RKO (cell line): Measurements from ENCODE around the gene ERFE.

Experiments
- DNase-seq: peaks from one replicate; pipeline ENCODE4 v3.0.0-alpha.2; 2016; ENCODE audit warnings: low spot score

The ERFE gene

DNA sequence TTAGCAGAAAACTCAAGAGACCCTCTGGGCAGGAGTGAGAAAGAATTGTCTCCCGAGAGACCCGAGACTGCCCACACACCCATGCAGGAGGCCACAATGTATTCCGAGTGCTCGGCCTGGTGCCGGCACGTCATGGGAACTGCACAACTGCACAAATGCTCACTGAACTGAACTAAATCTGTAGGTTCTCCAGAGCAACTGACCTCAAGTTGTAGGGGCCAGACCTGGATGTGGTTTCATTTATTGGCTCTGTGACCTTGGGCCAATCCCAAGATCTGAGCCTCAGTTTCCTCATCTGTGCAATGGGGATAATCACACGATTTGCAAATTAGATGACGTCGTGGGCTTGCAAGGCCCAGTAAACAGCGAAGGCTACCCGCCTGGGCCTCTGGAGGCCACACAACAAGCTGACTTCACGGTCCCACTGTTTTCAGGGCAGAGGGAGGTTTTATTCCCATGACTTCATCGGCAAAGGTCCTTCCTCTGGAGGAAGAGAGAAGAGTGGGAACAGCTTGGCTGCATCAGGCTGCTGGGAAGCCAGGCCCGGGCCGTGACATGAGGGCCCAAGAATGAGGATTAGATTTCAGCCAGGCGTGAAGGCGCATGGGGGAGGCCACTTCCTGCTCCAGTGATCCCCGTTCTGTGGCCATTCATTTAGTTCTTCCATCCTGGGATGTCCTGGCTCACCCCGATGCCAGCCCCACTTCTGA is 3.6 kb upstream of the ERFE start:
- no peak for DNase-seq

DNA sequence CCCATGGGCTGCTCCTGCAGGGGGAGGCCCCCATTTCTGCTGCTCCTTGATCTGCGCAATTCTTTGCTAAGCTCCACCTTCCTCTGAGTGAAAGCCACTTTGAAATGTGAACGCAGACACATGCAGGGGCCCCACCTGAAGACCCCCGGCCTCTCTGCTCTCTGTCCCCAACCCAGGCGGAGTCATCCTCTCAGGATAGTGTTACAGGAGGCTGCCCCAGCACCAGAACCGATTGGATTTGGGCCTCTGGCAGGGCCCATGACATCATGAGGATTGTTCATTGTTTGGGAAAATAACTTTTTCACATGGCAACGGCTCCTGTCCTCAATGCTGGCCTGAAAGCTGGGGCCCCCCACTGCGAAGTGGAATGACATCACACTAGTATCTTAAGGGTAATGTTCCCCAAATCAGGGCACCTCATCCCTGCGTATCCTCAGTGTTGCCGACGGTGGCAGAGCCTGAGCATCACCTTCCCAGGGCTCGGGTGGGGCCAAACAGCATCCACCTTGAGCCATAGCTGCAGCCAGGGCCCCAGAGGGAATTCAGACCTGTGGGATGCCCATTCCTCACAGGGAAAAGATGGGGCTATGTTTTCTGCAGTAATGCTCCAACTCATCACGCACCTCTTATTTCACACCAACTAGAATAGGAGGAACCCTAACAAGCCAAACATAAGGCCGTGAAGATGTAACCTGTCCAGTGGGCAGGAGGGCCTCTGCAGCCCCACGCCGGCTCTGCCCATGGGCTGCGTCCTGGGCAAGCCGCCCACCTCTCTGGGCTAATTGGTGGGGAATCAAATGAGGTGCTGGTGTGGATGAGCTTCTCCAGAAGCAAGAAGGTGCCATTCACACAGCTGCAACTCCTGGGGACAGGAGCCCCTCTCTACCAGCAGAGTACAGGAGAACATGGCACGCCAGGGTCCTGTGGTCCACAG is 2.7 kb upstream of the ERFE start:
- no peak for DNase-seq

DNA sequence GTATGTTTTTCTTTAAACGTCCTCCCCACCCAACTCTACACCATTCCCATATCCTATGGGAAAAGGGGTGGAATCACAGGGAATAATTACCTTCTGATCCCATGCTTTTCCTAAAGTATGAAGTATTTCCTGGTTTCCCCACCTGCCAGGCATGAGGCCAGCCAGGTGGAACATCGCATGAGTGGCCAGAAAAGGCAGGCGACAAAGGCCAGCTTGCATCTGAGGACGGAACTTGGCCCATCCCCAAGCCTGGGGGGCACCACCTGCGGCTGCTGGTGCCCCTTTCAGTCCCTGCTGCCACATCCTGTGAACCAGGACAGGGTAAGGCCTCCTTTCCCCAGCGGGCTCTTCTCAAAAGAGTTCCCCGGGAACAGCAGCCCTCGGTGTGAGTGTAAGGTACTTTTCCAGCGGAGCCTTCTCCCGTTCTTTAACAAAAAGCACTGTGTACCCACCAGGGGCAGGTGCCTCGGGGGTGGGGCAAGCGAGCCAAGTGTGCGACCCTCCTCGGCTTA is 1.2 kb upstream of the ERFE start:
- no peak for DNase-seq

DNA sequence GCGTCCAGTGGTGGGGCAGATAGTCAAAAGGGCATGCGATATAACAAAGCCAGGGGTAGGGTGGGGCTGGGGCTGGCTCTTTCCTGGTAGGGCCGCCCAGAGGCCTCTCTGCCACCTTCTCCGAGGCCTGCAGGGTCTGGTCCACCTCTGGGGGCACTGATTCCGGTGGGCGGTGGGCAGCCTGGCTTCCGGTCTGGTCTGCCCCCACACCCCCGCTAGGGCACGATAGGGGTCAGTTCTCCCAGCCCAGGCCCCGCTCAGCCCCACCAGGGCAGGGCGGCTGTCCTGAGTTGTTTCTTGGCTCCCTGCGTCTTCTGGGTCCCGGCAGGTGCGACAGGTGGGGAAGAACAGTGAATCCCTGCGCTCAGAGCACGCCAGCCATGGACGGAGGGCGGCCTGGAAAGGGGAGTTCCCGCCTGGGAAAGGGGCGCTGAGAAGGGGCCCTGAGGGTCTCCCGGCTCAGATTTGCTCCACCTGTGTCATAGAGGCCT is 707 bp upstream of the ERFE start:
- DNase-seq: no peak

DNA sequence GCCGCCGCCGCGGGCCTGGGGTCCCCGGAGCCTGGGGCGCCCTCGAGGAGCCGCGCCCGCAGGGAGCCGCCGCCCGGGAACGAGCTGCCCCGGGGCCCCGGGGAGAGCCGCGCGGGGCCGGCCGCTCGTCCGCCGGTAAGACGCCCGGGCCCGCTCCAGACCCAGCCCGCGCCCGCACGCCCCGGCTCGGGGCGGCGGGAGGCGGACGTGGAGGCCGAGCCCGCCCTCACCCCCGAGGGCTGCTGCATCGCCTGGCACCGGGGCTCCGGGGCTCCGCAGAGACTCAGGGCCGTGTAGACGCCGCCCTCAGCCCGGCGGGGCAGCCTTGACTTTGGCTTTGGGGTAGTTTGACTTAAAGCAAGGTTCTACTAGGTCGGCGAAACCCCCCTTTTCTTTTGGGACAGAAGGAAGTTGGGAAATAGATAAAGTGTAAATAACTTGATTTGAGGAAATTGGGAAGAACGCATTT is 335 bp downstream of the ERFE start:
- no peak for DNase-seq

- DNase-seq: no peak
Observed at GRCh38 chr2:238159661-238160205, 963 bp downstream of the ERFE start.

- no peak for DNase-seq
Observed at GRCh38 chr2:238160206-238161129, 1.7 kb downstream of the ERFE start.

DNA sequence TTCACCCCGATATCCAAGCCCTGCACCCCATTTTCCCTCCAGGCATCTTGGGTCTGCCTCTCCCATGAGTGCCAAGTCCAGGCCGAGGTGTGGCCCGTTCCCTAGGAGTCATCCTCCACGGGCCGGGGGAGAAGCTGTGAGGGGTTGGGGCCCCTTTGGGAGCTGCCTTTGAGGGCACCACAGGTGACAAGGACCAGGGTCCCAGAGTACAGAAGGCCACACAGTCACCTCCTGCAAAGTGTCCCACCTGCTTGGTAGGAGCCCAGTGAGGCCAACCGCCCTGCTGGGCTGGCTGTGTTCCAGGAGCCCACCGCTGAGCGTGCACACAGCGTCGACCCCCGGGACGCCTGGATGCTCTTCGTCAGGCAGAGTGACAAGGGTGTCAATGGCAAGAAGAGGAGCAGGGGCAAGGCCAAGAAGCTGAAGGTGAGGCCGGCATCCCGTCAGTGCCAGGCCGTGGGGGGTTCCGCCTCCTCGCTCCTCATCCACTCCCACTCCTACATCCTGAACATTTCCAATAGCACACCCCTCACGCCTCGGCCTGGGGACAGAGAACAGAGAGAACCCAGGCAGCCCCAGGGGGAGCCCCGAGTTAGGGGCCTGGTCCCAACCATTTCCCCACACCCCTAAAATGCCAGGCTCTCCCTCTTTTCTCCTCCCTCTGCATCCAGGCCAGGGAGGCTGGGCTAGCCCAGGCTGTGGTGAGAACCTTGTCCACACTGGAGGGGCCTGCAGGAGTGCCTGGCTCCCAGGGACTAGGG is 2.7 kb downstream of the ERFE start:
- no peak for DNase-seq

DNA sequence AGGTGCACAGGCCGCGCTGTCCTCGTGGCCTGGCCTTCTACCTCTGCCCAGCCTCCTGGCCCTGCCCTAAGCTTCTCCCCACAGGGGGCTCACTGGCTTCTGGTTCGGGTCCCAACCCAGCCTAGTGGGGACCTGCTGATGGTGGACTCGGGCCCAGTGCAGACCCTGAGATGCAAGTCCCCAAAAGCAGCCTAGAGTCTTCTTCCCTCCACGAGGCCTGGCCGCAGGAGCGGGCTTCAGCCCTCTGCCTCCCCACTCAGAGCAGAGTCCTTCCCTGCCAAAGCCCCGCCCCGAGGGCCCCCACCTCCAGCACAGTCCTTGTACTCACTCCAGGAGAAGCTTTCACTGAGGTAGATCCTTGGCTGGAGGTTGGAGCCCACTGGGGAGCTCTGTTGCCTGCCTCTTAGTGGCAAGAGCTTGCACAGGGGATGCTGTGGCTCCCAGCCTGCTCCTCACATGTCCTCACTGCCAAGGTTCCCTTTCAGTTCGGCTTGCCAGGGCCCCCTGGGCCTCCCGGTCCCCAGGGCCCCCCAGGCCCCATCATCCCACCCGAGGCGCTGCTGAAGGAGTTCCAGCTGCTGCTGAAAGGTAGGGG is 3.6 kb downstream of the ERFE start:
- no peak for DNase-seq

DNA sequence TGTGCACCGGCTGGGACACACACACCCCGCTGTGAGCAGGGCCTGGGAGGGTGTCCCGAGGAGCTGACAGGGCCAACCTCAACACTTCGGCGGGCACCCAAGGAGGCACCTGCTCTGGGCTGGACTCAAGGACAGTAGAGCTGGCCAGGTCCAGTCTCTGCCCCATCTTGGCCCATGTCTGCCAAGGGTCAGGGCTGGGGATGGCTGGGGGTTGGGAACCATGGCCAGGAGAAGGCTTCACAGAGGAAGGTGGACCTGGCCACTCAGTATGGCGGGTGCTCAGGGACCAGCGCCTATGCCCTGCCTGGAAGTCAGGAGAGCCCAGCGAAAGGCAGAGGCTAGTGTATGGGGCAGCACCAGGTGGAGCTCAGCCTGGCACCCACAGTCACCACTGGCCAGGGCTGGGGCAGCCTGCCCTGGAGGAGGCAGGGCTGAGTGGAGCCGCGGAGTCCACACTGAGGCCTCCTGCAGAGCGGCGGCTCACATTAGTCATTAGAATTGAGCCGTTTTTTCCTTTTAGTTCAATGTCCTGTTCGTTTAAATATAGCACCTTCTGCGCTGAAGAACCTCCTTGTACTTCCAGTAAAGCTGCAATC is 4.2 kb downstream of the ERFE start:
- DNase-seq: peak; percentile 36

GRCh38 chr2:238163481-238164198 is 4.9 kb downstream of the ERFE start:
- DNase-seq: no peak

- no peak for DNase-seq
Observed at GRCh38 chr2:238164906-238165287, 6.1 kb downstream of the ERFE start.

DNA sequence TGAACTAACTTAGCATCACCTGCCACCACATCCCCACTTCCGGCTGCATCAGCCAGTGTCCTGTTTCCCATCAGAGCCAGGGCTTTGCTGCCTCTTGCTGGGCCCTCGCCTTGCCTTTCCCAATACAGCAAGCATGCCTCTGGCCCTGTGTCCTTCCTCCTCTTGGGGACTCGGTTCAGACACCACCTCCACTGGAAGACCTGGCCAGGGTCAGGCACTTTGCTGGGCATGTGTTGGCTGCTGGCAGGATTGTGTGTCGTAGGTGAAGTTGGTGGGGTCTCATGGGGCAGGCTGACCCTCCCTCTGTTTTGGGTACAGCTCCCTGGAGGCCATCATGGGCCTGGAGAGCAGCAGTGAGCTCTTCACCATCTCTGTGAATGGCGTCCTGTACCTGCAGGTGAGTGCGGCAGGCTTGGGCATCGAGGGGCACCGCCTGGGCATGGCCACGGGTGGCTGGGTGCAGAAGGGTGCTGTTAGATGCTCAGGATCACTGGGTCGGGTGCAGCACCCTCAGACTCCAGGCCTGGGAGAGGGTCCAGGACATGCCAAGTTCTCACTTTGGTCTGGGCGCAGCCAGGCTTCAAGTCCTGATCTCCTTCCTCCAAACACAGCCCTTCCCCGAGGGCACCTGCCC is 6.6 kb downstream of the ERFE start:
- no peak for DNase-seq

DNA sequence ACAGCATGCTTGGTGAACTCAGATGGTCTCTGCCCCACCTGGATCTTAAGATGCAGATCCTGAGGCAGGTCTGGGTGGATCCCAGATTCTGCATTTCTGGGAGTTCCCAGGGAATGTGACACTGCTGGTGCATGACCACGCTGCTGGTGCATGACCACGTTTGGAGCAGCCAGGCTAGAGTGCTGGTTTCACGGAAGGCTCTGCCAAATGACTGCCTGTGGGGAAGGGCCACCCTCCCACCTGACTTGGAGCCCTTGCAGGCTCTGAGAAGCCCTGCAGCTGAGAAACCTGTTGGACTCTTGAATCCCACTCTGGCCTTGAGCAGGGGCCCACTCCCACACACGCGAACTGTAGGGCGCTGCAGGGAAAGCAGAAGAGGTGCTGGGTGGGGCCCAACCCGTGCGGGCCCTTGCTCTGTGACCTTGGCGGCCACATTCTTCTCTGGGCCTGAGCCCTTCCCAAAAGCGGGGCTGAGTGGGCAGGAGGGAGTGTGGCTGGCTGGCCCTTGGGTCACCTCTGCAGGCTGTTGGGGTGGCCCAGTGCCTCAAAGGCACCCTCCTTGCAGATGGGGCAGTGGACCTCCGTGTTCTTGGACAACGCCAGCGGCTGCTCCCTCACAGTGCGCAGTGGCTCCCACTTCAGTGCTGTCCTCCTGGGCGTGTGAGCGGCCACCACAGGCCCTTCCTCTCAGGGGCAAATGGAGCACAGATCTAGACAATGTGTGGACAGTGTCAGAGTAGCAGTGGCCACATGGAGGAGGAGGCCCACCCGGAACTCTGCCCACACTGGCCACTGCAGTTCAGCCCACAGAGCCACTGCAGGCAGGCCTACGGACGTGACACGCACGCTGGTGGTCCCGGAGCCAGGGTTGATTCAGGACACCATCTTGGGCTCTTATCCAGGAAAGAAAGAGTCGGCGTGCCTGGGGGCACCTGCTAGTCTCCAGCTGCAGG is 7.9 kb downstream of the ERFE start:
- DNase-seq: no peak

DNA sequence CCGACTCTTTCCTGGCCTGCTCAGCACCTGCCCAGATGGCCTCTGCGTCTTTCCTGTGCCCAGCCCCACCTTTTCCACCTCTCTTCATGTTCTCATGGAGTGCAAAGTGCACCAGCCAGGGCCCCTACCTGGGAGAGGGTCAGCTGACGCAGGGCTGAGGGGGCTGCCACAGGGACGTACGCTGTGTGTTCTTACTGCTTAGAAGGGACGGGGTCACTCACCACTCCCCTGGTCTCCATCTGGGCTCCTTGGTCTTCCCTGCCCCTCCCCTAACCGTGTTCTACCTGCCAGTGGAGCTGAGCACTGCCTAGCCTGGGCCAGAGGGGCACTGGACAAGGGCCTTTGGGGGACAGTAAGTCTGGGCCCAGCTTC is 8.6 kb downstream of the ERFE start:
- no peak for DNase-seq

GRCh38 chr2:238167761-238168160 is 9.0 kb downstream of the ERFE start:
- DNase-seq: no peak

- no peak for DNase-seq
Observed at GRCh38 chr2:238168196-238169047, 9.7 kb downstream of the ERFE start.
